ENCODE measurements around the gene EVC2.
"Not testable (repeated sequence)": the region's sequence is repeated elsewhere in the genome, so short reads cannot be mapped to it uniquely, and the experiment has no call there.

The EVC2 gene

DNA sequence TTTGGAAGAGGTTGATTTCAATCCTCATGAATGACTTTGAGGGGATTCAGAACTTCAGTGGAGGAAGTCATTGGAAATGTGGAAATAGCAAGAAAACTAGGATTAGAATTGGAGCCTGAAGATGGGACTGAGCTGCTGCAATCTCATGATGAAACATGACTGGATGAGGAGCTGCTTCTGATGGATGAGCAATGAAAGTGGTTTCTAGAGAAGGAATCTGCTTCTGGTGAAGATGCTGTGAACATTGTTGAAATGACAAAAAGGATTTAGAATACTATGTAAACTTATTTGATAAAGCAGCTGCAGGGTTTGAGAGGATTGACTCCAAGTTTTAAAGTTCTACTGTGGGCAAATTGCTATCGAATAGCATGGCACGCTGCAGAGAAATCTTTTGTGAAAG is 29.7 kb upstream of the EVC2 start:
- DNase-seq, result no peak

DNA sequence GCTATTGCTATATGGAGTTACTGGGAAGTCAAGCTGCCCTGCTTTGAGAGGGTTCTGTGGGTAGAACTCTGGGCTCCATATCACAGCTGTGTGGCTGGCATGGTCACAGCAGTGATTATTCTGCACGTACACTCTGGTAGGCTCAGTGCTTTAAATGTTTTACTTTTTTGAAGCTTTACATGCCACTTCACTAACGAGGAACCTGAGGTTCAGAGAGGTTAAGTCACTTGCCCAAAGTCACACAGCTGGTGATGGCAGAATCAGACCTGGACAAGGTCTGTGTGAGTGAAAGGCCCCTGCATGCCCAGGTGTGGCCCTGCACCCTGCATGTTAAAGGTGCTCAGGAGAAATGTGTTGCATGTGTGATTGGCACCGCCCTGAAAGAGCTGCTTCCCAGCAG is 27.1 kb upstream of the EVC2 start:
- no peak for DNase-seq

DNA sequence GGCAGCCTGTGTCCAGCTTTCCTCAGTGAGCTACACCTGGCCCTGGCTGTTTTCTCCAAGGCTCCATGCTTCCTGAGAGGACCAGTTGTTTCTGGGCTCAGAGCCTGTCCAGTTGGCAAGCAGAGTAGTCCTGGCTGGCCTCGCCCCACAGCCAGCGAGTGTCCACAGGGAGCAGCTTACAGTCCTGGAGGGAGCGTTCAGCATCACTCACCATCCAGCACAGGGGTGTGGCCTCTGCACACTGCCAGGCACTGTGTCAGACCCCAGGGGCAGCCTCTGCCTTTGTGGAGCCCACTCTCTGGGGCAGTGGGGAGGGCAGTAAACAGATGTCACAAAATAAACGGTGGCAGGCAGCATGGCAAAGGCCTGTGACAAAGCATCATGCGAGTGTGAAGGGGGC is 26.5 kb upstream of the EVC2 start:
- no peak for DNase-seq

DNA sequence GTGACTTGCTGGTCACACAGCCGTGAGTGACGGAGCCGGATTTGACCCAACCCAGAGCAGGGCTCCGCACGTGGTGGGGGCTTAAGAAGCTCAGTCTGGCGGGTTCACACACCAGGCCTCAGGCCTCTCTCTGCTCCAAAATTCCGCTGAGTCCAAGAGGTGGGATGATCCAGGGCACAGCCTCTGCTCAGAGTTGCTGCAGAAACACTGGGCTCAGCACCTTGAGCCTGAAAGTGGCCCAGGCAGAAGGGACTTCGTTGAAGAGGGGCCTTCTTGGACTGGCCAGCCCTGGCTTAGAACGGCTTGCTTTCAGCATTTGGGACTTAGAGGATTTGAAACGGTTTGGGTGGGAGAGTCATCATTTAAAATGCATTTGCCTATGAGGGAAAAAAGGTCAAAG is 23.8 kb upstream of the EVC2 start:
- no peak for DNase-seq

DNA sequence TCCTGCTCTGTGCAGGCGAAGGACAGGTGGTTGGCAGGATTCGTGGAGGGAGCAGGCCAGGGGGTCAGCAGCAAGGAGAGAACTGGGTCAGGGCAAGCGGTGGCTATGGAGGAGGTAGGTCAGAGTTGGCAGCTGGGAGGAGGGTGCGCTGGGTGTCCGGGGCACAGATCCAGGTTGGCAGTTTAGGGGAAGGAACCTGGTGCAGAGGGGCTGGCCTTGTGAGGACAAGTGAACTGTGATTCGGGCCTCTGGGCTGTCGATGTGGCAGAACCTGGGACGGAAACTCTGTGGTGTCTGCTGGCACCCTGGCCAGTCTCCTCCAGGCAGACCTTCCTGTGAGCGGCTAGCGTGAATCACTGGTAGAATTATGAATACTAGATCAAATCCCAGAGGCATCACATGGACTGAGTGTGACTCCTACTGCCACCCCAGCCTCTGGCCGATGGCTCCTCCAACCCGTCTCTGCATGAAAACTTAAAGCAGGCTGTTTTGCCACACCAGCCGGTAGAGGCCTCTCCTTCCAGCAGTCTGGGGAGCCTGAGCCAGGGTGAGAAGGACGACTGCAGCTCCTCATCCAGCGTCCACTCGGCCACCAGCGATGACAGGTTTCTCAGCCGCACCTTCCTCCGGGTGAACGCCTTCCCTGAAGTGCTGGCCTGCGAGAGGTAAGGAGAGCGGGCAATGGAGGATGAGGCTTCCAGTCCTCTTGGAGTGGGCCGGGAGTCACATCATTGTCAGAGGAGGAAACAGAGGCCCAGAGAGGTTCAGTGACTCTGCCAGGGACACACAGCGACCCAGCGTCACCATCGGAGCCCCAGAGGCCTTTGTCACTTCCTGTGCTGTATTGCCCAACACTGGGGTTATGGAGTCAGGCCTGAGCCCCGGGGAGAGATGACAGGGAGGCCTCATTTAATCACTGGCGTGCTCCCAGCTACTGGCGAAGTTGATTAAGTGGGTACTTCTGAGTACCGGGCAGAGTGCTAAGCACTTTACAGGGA is 22.9 kb upstream of the EVC2 start:
- DNase-seq, result no peak

DNA sequence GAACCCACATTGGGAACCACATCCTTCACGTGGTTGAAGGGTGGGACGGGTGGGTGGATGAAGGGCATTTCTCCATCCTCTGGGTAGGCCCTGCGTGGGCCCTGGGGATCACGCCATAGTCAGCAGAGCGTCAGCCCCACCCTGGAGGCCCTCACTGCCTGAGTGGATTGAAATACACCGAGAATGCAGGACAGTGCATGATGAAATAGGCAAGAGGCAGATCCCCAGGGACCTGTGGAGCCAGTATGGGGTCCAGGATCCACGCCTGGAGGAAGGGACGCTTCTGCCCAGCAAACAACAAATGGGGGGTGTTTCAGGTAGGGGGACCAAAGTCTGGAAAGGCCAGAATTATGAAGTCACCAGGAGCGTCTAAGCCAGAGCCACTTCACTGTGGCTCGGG is 22.1 kb upstream of the EVC2 start:
- no peak for DNase-seq

DNA sequence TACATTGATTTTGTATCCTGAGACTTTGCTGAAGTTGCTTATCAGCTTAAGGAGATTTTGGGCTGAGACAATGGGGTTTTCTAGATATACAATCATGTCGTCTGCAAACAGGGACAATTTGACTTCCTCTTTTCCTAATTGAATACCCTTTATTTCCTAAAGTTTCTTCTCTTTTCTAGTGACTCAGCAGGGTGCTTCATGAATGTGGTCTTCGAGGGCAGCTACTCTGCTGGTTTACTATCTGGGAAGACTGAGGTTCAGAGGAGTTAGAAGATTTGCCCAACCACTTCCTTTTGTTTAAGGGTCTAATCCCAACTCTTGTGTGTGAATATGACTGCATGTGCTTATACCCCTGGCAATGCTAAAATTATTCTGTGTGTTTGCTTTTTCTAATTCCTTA is 20.1 kb upstream of the EVC2 start:
- not testable (repeated sequence) for DNase-seq

DNA sequence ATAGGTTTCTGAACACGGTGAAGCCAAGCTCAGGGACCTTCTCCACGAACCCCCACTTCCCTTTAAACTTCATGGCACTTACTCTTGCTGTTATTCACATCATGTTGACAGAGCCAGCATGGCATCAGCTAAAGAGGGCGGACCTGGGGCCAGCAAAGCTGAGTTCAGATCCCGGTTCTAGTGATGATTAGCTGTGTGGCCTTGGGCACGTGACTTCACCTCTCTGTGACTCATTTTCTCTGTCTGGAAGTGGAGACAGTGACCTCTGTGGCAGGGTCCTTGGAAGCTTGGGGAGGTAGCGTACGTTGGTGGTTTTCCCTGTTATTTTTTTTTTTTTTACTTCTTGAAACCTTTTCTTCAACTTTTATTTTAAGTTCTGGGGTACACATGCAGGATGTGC is 16.0 kb upstream of the EVC2 start:
- DNase-seq, result no peak

DNA sequence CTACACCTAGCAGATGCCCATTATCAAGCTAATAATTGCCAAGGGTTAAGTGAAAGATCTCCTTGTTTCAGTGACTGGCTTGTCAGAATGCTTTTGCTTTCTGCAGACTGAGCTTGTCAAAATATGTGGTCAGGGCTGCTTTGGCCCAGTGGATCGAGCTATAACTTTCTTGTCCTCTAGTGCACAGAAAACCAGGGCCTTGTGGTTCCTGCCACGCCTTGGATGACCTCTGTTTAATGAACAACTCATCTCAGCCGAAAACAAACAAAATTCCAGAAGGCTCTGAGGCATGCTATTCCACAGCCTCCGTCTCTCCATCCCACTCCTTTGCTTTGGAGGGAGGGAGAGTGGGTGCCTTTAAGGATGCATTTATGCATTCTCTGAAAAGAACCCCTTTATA is 14.0 kb upstream of the EVC2 start:
- no peak for DNase-seq

DNA sequence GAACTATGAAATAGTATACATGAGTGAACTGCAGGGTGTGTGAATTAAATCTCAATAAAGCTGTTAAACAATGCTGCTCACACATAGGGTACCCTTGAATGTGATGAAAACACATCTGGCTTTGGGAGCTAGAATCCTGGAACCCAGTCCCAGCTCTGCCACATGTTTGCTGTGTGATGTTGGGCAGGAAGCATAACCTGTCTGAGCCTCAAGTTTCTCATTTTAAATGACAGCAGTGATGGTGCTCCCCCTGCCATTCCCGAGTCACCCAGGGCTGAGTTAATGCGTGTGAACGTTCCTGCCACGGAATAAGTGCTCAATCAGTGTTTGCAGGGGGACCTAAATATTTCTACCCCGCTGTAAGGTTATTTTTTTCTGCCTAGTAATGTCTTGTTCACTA is 13.6 kb upstream of the EVC2 start:
- no peak for DNase-seq

DNA sequence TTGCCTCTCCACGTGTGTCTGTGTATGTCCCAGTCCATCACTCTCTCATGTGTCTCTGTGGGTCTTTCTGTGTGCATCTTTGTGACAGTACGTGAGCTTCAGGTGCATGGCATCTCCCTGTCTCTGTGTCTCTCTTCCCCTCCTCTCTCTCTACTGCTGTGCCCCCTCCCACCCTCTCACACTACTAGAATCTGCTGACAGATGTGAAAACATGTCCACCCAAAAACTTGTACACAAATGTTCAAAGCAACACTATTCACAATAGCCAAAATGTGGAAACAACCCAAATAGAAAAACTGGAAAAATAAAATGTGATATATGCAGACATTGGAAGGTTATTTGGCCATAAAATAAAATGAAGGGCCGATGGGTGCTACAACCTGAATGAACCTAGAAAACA is 12.6 kb upstream of the EVC2 start:
- DNase-seq, result no peak

DNA sequence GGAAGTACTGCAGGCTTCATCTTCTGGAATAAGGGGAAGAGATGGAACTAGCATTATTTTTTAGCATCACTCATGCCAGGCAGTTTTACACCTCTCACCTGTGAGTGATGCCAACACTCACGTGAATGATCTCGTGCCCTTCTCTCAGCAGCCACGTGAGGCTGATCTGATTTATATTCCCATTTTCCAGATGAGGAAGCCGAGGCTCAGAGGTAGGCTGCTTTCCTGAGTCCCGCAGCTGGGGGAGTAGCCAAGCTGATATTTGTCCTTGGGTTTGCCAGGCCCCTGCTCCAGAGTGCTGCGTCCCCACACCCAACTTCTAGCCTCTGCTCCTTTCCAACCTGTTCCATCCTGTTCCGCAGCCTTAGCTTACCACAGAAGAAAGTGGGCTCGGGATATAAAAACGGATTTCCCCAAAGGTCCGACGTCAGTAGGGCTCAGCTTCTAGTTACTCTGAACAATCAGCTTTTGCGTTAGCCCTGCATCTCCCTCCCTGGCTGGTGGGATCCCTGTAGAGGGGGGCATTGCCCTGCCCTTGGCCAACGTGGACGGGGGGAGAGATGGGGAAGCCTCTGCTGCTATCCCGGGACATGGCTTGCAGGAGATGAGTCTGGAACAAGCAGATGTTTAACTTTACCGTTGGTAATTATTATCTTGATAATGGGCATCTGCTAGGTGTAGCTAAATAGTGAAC is 11.9 kb upstream of the EVC2 start:
- DNase-seq, result no peak

DNA sequence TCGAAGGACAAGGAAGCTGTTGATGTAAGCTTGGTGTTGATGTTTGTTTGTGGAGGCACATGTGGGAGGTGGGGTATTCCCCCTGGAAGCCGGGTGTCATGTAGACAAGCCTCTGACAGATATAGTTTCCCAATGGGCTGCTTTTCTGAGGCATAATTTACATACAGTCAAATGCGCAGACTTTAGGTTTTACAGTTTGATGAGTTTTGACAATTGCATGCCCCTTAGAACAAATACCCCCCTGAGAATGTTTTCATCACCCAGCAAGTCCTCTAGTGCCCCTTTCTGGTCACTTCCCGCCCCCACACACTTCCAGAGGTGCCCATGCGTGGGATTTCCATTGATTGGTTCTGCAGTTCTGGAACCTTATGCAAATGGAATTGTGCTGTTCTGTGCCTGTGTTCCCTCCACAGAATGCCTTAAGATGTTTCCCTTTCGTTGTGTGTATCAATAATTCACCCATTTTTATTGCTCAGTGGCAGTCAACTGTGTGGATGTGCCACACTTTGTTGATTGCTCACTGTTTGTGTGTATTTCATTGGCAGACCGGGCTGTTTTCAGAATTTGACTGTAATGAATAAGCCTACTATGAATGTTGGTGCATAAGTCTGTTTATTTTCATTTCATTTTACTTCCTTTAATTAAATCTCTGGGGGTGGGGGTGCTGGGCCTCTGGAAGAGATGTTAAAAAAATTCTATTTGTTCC is 11.1 kb upstream of the EVC2 start:
- DNase-seq, result peak; percentile 36

DNA sequence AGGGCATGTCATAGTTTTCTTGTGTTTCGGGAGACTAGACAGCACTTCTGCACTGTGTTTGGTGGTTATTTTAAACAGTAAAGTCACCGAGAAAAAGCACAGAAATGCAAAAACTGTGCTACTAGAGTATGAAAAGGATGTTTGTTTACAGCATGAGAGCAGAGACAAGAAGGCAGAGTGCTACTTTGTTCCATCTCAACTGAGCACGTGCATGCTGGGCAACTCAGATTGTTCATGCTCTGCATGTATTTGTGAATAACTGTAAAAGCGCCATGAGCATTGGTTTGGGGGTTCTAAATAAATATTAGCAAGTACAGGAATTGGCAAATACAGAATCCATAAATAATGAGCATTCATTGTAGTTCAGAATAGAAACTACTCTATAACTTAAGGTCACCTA is 10.1 kb upstream of the EVC2 start:
- DNase-seq, result no peak

DNA sequence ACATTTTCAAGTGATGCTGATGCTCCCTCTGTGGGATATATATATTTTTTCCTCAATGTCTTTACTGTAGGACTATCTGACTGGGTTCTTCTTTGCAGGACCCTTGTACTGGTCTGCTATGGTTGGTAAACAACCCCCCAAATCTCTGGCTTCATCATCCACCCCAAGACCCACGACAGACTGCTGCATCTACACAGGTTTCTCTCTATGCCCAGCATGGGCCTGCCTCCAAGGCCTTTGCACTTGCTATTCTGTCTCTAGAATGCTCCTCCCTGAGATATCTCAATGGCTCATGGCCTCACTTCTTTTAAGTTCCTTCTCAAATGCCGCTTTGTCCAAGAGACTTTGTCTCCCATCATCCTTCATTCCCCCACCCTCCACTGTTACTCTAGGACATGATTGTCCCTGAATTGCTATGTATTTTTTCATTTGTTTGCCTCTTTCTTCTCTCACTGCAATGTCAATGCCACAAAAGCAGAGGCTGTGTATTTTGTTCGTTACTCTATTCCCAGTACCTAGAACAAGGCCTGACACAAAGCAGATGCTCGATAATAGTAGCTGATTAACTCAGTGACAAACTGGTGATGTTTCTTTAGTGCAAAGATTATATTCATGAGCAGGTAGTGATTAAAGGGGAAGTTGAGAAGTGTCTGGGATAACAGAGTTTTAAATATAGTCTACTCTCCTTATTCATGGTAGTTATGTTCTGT is 9.2 kb upstream of the EVC2 start:
- no peak for DNase-seq

DNA sequence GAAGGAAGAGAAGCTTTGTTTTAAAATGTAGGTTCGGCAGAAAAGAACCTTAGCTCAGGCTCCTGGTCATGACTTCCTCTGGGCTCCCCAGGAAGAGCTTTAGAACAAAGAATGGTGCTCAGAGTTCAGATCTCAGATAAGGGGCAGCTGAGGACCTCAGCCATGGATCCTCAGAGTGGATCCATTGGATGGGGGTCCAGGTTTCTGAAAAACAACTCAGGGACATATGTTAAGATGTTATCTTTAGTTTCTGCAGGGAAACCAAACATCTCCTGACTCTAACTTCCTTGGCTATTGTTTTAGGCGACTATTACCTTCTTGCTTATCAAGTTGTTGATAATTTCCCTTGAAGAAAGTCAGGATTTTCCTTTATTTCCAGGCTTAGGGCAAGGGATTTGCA is 8.0 kb upstream of the EVC2 start:
- DNase-seq, result no peak

DNA sequence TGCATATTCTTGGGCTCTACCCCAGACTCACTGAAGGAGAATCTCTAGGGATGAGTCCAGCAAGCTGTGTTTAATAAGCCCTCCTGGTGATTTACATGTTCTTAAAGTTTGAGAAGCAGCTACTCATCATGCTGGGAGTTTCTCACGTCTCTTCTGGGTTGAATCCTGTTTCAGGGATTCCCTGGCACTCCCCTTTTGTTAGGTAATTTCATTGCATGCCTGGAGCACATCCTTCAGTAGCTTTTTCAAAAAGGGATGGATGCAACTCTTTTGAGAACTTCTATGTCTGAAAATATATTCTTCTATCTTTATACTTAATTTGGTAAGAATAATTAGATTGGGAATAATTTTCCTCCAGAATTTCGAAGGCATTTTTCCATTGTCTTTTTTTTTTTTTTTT is 7.0 kb upstream of the EVC2 start:
- DNase-seq, result no peak

DNA sequence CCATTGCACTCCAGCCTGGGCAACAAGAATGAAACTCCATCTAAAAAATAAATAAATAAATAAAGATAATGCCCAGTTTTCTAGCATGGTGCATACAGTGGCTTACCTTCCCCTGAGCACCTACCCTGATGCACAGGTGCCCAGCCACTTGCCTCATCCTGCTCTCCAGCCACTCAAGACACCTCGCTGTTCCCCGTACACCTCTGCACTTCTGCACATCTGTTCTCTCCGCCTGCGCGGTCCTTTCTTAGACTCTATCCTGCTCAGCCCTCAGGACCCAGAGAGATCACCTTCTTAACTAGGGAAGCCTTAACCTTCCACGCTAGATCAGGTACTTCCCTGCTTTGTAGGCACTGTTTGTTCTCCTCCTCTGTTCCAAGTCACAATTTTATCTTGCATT is 5.5 kb upstream of the EVC2 start:
- DNase-seq, result no peak

DNA sequence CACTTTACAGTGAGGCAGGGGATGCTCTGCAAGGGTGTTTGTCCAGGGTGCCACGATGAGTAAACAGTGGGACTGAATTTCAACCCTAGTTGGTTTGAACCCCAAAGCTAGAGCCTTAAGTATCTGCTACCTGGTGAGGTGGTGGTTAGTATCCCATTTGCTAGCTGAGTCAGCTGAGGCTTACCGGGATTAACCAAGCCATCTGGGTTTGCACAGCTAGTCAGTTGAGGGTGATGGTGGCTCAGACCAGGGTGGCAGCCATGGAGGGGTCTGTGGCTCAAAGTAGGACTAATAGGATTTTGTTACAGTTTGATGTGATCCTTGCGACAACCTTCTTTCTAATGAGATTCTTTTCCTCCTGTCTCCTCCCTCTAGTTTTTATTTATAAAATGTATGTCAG is 4.6 kb upstream of the EVC2 start:
- DNase-seq, result no peak

DNA sequence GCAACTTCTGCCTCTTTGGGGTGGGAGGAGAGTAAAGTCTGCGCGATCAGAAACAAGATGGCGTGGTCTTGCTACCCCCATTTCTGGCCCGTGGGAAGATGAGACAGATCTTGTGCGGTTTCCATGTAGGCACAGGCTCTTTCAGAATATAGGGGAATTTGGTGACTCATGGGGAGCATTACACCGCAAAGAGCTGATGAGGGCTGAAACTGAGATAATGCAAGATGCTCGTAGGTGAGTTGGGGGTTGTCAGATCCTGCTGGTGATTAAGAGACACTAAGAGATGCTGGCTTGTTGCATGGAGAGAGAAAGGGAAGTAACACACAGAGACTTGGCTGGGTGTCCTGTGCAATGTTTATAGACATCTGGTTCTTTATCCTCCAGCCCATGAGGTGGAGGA is 4.2 kb upstream of the EVC2 start:
- DNase-seq, result no peak

DNA sequence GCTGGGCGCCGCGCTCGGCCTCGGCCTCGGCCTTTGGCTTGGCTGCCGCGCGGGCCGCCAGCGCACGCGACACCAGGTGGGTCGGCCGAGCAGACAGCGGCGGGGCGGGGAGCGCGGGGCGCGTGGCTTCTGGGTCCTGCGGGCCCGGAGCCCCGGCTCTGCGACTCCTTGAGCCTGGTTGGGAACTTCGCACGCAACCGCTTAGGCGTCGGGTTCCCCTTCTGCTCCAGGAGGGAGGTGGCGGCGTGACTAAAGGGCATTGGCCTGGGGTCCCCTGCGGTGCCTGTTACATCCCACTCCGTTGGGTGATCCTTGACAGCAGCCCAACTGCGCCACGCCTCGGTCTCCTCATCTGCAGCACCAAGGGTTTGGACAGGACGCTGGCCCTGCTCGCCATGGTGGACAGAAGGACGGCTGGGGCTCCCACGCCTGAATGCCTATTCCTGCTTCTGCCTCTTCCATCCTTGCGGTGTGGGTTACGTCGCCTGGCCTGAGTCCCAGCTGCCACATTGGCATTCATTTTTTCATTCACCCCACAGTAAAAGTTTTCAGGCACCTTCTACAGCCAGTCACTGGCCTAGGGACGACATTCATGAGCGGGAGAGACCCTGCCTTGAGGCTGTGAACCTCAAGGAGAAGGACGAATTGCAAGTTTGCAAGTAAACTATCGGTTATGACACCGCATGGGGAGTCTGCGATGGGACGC is 3.3 kb upstream of the EVC2 start:
- DNase-seq, result peak; percentile 71

DNA sequence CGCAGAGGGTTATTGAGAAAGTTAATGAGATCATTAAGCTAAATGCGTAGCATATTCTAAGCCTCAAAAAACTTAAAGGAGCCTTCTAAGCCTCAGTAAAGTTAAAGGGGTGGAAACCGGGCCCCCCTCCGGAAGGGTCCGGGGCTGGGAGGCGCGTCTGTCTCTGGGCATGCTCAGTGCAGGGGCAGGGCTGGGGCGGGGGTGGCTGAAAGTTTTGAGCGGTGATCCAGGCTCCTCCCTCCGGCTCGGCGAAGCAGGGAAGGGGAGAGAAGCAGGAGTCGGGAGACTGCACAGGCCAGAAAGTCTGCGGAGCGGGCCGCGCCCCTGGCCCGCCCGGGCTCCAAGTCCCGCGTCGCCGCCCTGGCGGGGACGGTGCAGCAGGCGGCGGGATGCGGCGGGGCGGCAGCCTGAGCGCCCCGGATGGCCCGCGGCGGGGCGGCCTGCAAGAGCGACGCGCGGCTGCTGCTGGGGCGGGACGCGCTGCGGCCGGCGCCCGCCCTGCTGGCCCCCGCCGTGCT is 2.7 kb upstream of the EVC2 start, which contains the start of gene EVC:
Gene EVC, plus strand, starts transcription at position 241 of the 518 bp plus-strand sequence. Its CDS starts 180 bp downstream, at position 421.
- peak; percentile 92 for DNase-seq

All from eye (tissue), 1 donor.